GM18861 (cell line): ENCODE data around the gene SPTLC2.

ENCODE experiments used
- ATAC-seq: cut with Tn5 transposase; IDR thresholded peaks from one replicate; pipeline ENCODE4 v1.9.1; 2021; ENCODE audit not compliant: unreplicated experiment

The SPTLC2 gene

GRCh38 chr14:77470224-77470870, 146.1 kb downstream of the SPTLC2 start:
- no peak for ATAC-seq

- no peak for ATAC-seq
These were observed 146.9 kb downstream of the SPTLC2 start for GRCh38 chr14:77469539-77469938.

GRCh38 chr14:77469067-77469505, 147.4 kb downstream of the SPTLC2 start:
- ATAC-seq: no peak

GRCh38 chr14:77467801-77468200, 148.6 kb downstream of the SPTLC2 start:
- no peak for ATAC-seq

GRCh38 chr14:77459072-77459723, 157.2 kb downstream of the SPTLC2 start:
- no peak for ATAC-seq

- ATAC-seq: peak; percentile 10
These were observed 158.0 kb downstream of the SPTLC2 start for GRCh38 chr14:77458249-77458950.

GRCh38 chr14:77457522-77458248, 158.8 kb downstream of the SPTLC2 start, which contains the start of the genes AHSA1 and VIPAS39:
AHSA1 (plus strand) TSS chr14:77458093; CDS start chr14:77458190, 97 bp downstream.
VIPAS39 (minus strand) TSS chr14:77457601; CDS start chr14:77454102, 3,499 bp downstream.
- peak; percentile 85 for ATAC-seq

- no peak for ATAC-seq
These were observed 159.3 kb downstream of the SPTLC2 start for GRCh38 chr14:77457115-77457521.
